ENCODE data around the gene NXT1. TPM values are rescaled to one million over a fixed set of nuclear protein-coding genes. Genes with fewer than 3 reads are reported as not detected.

The NXT1 gene
- total RNA-seq, 1 donor from 2014 or later = 17.9 TPM

- no peaks in the 10 kb centered on the region for H3K9me3 ChIP-seq (ENCODE audit: insufficient read depth, low read depth, low read length)
- no peak overlapping the region for H3K27ac ChIP-seq (ENCODE audit: low read depth, low read length)
- H3K4me1 ChIP-seq (ENCODE audit: insufficient read depth, low read length) = no peaks in the 10 kb centered on the region
- Mint-ChIP-seq H3K4me1 (ENCODE audit: low read depth, unreplicated experiment) (peaks cover 6% of the 10 kb centered on the region), H3K27me3 (ENCODE audit: low read depth, unreplicated experiment) (peaks cover 19% of the 10 kb centered on the region), H3K27ac (ENCODE audit: unreplicated experiment) (no peak overlapping the region), H3K4me3 (ENCODE audit: unreplicated experiment) (no peak overlapping the region), H3K9me3 (ENCODE audit: unreplicated experiment) (peaks cover 8% of the 10 kb centered on the region), H3K36me3 (ENCODE audit: low read depth, unreplicated experiment) (peaks cover 2% of the 10 kb centered on the region)
- no peak for DNase-seq (ENCODE audit: low read depth)
- H3K4me3 ChIP-seq (ENCODE audit: insufficient read depth, low read depth, low read length) = no peak overlapping the region
- H3K27me3 ChIP-seq (ENCODE audit: insufficient read depth, low read length) = peaks cover 3% of the 10 kb centered on the region
- H4K20me1 ChIP-seq (ENCODE audit: insufficient read depth, low read length) = no peaks in the 10 kb centered on the region
- no peaks in the 10 kb centered on the region for H3K36me3 ChIP-seq (ENCODE audit: insufficient read depth, low read length)
- no peak for TF ChIP-seq CTCF (IDR thresholded peaks at IDR 0.05; ENCODE audit: insufficient read depth, low read depth, low read length)
- TF ChIP-seq EZH2 (IDR thresholded peaks at IDR 0.05; ENCODE audit: insufficient read depth, low read length) = no peak
- FAIRE-seq = no peak
- H2AFZ ChIP-seq (ENCODE audit: low read depth, low read length) = no peak overlapping the region
- H3K4me2 ChIP-seq (ENCODE audit: low read length) = no peak overlapping the region
- no peak overlapping the region for H3K9ac ChIP-seq (ENCODE audit: low read length)
- no peaks in the 10 kb centered on the region for H3K79me2 ChIP-seq (ENCODE audit: insufficient read depth, low read length)
These were observed 38.6 kb upstream of the NXT1 start for GRCh38 chr20:23311947-23312506.

GRCh38 chr20:23313271-23313670, 37.3 kb upstream of the NXT1 start:
- Histone ChIP-seq H3K79me2 (ENCODE audit: insufficient read depth, low read length) (no peaks in the 10 kb centered on the region), H3K9ac (ENCODE audit: low read length) (no peak overlapping the region), H2AFZ (ENCODE audit: low read depth, low read length) (no peak overlapping the region), H3K4me2 (ENCODE audit: low read length) (no peak overlapping the region), H3K27me3 (ENCODE audit: insufficient read depth, low read length) (peaks cover 3% of the 10 kb centered on the region), H3K36me3 (ENCODE audit: insufficient read depth, low read length) (no peaks in the 10 kb centered on the region), H4K20me1 (ENCODE audit: insufficient read depth, low read length) (no peaks in the 10 kb centered on the region), H3K4me1 (ENCODE audit: insufficient read depth, low read length) (no peaks in the 10 kb centered on the region), H3K27ac (ENCODE audit: low read depth, low read length) (no peak overlapping the region), H3K9me3 (ENCODE audit: insufficient read depth, low read depth, low read length) (no peaks in the 10 kb centered on the region), H3K4me3 (ENCODE audit: insufficient read depth, low read depth, low read length) (no peak overlapping the region)
- no peak for DNase-seq (ENCODE audit: low read depth)
- H3K27ac Mint-ChIP-seq (ENCODE audit: unreplicated experiment) = no peak overlapping the region
- peaks cover 2% of the 10 kb centered on the region for H3K36me3 Mint-ChIP-seq (ENCODE audit: low read depth, unreplicated experiment)
- peaks cover 20% of the 10 kb centered on the region for H3K27me3 Mint-ChIP-seq (ENCODE audit: low read depth, unreplicated experiment)
- H3K4me1 Mint-ChIP-seq (ENCODE audit: low read depth, unreplicated experiment) = peaks cover 3% of the 10 kb centered on the region
- no peak for FAIRE-seq
- H3K9me3 Mint-ChIP-seq (ENCODE audit: unreplicated experiment) = peaks cover 7% of the 10 kb centered on the region
- TF ChIP-seq EZH2 (IDR thresholded peaks at IDR 0.05; ENCODE audit: insufficient read depth, low read length) (no peak), CTCF (IDR thresholded peaks at IDR 0.05; ENCODE audit: insufficient read depth, low read depth, low read length) (no peak)
- no peak overlapping the region for H3K4me3 Mint-ChIP-seq (ENCODE audit: unreplicated experiment)

GRCh38 chr20:23314699-23315098, 35.9 kb upstream of the NXT1 start:
- TF ChIP-seq EZH2 (IDR thresholded peaks at IDR 0.05; ENCODE audit: insufficient read depth, low read length) (no peak), CTCF (IDR thresholded peaks at IDR 0.05; ENCODE audit: insufficient read depth, low read depth, low read length) (no peak)
- Mint-ChIP-seq H3K36me3 (ENCODE audit: low read depth, unreplicated experiment) (peaks cover 4% of the 10 kb centered on the region), H3K4me1 (ENCODE audit: low read depth, unreplicated experiment) (peaks cover 3% of the 10 kb centered on the region), H3K9me3 (ENCODE audit: unreplicated experiment) (peaks cover 11% of the 10 kb centered on the region), H3K4me3 (ENCODE audit: unreplicated experiment) (no peak overlapping the region), H3K27me3 (ENCODE audit: low read depth, unreplicated experiment) (peaks cover 22% of the 10 kb centered on the region), H3K27ac (ENCODE audit: unreplicated experiment) (no peak overlapping the region)
- FAIRE-seq = no peak
- no peak overlapping the region for H3K4me3 ChIP-seq (ENCODE audit: insufficient read depth, low read depth, low read length)
- H3K4me1 ChIP-seq (ENCODE audit: insufficient read depth, low read length) = no peaks in the 10 kb centered on the region
- no peak overlapping the region for H3K4me2 ChIP-seq (ENCODE audit: low read length)
- no peaks in the 10 kb centered on the region for H3K79me2 ChIP-seq (ENCODE audit: insufficient read depth, low read length)
- no peak overlapping the region for H2AFZ ChIP-seq (ENCODE audit: low read depth, low read length)
- H4K20me1 ChIP-seq (ENCODE audit: insufficient read depth, low read length) = no peaks in the 10 kb centered on the region
- no peaks in the 10 kb centered on the region for H3K36me3 ChIP-seq (ENCODE audit: insufficient read depth, low read length)
- peaks cover 3% of the 10 kb centered on the region for H3K27me3 ChIP-seq (ENCODE audit: insufficient read depth, low read length)
- no peak overlapping the region for H3K27ac ChIP-seq (ENCODE audit: low read depth, low read length)
- H3K9ac ChIP-seq (ENCODE audit: low read length) = no peak overlapping the region
- no peaks in the 10 kb centered on the region for H3K9me3 ChIP-seq (ENCODE audit: insufficient read depth, low read depth, low read length)
- DNase-seq (ENCODE audit: low read depth) = no peak
